HuH-7.5 (cell line): ENCODE results near the gene ARID3B.
"Not testable (repeated sequence)": the region's sequence is repeated elsewhere in the genome, so short reads cannot be mapped to it uniquely, and the experiment has no call there.

Source experiments
- DNase-seq: peaks from one replicate; pipeline ENCODE4 v3.0.0; 2011; ENCODE audit warnings: low spot score

Gene ARID3B

GRCh38 chr15:74540761-74541493, at the start of gene ARID3B:
TSS of gene ARID3B (plus strand) at chr15:74541220. CDS start at chr15:74543937, 2,717 bp downstream.
- DNase-seq: peak; percentile 95

- DNase-seq: no peak
Observed at GRCh38 chr15:74496648-74497047, 44.4 kb upstream of the ARID3B start.

GRCh38 chr15:74497584-74497983, 43.4 kb upstream of the ARID3B start:
- DNase-seq: no peak

- DNase-seq: no peak
Observed at GRCh38 chr15:74499366-74499765, 41.7 kb upstream of the ARID3B start.

- no peak for DNase-seq
Observed at GRCh38 chr15:74500401-74500800, 40.6 kb upstream of the ARID3B start.

GRCh38 chr15:74502301-74502700, 38.7 kb upstream of the ARID3B start:
- no peak for DNase-seq

GRCh38 chr15:74504418-74504817, 36.6 kb upstream of the ARID3B start:
- no peak for DNase-seq

- no peak for DNase-seq
Observed at GRCh38 chr15:74504836-74505235, 36.2 kb upstream of the ARID3B start.

- DNase-seq: no peak
Observed at GRCh38 chr15:74505837-74506514, 35.0 kb upstream of the ARID3B start.

GRCh38 chr15:74506515-74506840, 34.5 kb upstream of the ARID3B start:
- no peak for DNase-seq

GRCh38 chr15:74511583-74511982, 29.4 kb upstream of the ARID3B start:
- no peak for DNase-seq

GRCh38 chr15:74514059-74514458, 27.0 kb upstream of the ARID3B start:
- DNase-seq: not testable (repeated sequence)

GRCh38 chr15:74517096-74517495, 23.9 kb upstream of the ARID3B start:
- no peak for DNase-seq

GRCh38 chr15:74519311-74519710, 21.7 kb upstream of the ARID3B start:
- no peak for DNase-seq

GRCh38 chr15:74520407-74520806, 20.6 kb upstream of the ARID3B start:
- no peak for DNase-seq

GRCh38 chr15:74523982-74524381, 17.0 kb upstream of the ARID3B start:
- DNase-seq: no peak

GRCh38 chr15:74525309-74525708, 15.7 kb upstream of the ARID3B start:
- no peak for DNase-seq

- no peak for DNase-seq
Observed at GRCh38 chr15:74525945-74526344, 15.1 kb upstream of the ARID3B start.

GRCh38 chr15:74528876-74529275, 12.1 kb upstream of the ARID3B start:
- DNase-seq: no peak

GRCh38 chr15:74529921-74530320, 11.1 kb upstream of the ARID3B start:
- no peak for DNase-seq

- no peak for DNase-seq
Observed at GRCh38 chr15:74530771-74531143, 10.3 kb upstream of the ARID3B start.

- no peak for DNase-seq
Observed at GRCh38 chr15:74531144-74531811, 9.7 kb upstream of the ARID3B start.

- DNase-seq: no peak
Observed at GRCh38 chr15:74535388-74536084, 5.5 kb upstream of the ARID3B start.
